ENCODE data around the gene ARMC8. TPM values are rescaled to one million over a fixed set of nuclear protein-coding genes. Genes with fewer than 3 reads are reported as not detected.
A peak's percentile ranks its signal among the peaks of the same experiment; 100 is the strongest.

The ARMC8 gene
- total and polyA plus RNA-seq, 12 donors = 17.3 to 103 (median 42.5) TPM

DNA sequence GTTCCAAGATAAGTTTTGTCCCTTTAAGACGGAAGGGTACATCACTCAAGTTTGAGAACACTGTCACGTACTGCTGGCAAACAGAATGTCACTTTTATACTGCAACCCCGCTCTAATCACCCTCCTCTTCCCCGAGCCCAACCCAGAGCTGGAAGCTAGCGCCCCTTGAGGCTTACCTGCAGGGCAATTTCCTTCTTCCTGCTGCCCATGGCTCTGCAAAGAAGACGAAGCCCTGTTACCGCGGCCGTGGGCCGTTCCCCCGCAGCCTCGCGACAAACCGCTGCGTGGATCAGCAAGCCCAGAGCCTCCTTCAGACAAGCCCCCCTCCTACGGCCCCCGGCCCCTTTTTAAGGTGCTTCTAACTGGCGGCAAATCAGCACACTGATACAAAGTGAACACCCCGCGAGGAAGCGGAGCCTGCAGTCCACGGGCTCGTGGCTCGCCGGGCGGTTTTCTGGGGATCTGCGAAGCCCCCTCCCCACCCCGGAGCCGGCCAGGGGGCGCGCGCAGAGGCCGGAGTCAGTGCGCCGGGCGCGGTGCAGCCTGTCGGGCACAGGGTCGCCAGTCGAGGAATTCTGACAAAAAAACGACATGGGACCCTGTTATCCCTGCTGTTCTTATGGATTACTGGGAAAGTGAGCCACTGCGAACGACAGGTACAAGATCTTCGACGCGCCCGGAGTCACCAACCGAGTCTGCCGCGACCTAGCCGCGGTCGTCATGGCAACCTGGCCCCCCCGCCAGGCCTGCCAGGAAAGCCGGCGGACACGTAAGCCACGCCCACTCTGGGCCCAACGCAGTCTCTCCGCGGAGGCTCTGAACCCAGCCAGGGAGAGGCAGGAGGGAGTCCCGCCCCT lies 142.3 kb downstream of the ARMC8 start, which contains the start of gene NME9:
TSS of gene NME9 (minus strand) at position 725 of the 857 bp plus-strand sequence. CDS start at position 209, 516 bp downstream.
- Histone ChIP-seq H3K27me3 (no peaks in the 10 kb centered on the region), H3K4me1 (replicated peaks in 1 of 2) (peaks cover 0 to 6% of the 10 kb centered on the region in 2 donors), H3K36me3 (replicated peaks in 1 of 2) (no peaks in the 10 kb centered on the region), H3K4me3 (peak within 1 kb of the TSS in 3 of 4 donors; percentile 15 to 64 (median 47)), H3K9me3 (replicated peaks in 1 of 3) (no peaks in the 10 kb centered on the region), H3K27ac (peak within 1 kb of the TSS in 4 of 5 donors; percentile 29 to 66 (median 57))
- intact Hi-C loops (cut with DNase I) = loop anchor here in 1 of 2 donors (5.0 to 10.0 kb wide), 2 partner anchors 88 to 145 kb away; partner anchors contain the start of gene ARMC8
- 0 to 1% (median 1%) methylated on average over 20 to 62 of the region's 62 CpGs for WGBS, 4 donors
- peak; percentile 93 to 97 (median 94) for DNase-seq
- peak in 1 of 2 donors; percentile 8 for TF ChIP-seq POLR2A (IDR thresholded peaks at IDR 0.05)
- TF ChIP-seq, protein P1, sequence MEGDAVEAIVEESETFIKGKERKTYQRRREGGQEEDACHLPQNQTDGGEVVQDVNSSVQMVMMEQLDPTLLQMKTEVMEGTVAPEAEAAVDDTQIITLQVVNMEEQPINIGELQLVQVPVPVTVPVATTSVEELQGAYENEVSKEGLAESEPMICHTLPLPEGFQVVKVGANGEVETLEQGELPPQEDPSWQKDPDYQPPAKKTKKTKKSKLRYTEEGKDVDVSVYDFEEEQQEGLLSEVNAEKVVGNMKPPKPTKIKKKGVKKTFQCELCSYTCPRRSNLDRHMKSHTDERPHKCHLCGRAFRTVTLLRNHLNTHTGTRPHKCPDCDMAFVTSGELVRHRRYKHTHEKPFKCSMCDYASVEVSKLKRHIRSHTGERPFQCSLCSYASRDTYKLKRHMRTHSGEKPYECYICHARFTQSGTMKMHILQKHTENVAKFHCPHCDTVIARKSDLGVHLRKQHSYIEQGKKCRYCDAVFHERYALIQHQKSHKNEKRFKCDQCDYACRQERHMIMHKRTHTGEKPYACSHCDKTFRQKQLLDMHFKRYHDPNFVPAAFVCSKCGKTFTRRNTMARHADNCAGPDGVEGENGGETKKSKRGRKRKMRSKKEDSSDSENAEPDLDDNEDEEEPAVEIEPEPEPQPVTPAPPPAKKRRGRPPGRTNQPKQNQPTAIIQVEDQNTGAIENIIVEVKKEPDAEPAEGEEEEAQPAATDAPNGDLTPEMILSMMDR (IDR thresholded peaks at IDR 0.05) = peak; percentile 37 to 59 (median 48)

DNA sequence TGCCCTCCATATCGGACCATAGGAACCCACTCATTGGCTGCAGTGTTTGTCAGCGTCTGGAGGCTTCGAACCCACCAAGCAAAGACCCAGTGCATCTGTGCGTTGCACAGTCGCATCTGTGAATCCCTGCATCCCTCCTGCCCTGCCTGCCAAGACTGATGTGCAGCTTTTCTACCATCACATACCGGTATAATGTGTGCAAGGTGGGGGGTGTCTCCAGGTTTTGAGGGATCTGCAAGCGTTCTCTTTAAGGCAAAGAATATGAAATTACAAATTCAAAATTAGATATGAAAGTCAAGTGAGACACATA lies 142.8 kb downstream of the ARMC8 start:
- intact Hi-C loops (cut with DNase I) = loop anchor here in 1 of 2 donors (5.0 to 10.0 kb wide), 2 partner anchors 87 to 145 kb away; partner anchors contain the start of gene ARMC8
- H3K4me3 ChIP-seq = peak overlapping the region in 1 of 4 donors; percentile 64
- H3K36me3 ChIP-seq (replicated peaks in 1 of 2) = no peaks in the 10 kb centered on the region
- WGBS, 4 donors = 4 to 11% (median 9%) methylated on average over 5 to 7 of the region's 7 CpGs
- no peaks in the 10 kb centered on the region for H3K27me3 ChIP-seq
- no peak for TF ChIP-seq POLR2A (IDR thresholded peaks at IDR 0.05)
- TF ChIP-seq, protein P1 (IDR thresholded peaks at IDR 0.05) = no peak
- H3K4me1 ChIP-seq (replicated peaks in 1 of 2) = peaks cover 0 to 6% of the 10 kb centered on the region in 2 donors
- DNase-seq = no peak
- H3K27ac ChIP-seq = peak overlapping the region in 3 of 5 donors; percentile 18 to 66 (median 48)
- H3K9me3 ChIP-seq (replicated peaks in 1 of 3) = no peaks in the 10 kb centered on the region

- Histone ChIP-seq H3K4me1 (replicated peaks in 1 of 2) (peaks cover 0 to 6% of the 10 kb centered on the region in 2 donors), H3K9me3 (replicated peaks in 1 of 3) (no peaks in the 10 kb centered on the region), H3K27ac (no peak overlapping the region), H3K27me3 (no peaks in the 10 kb centered on the region), H3K36me3 (replicated peaks in 1 of 2) (no peaks in the 10 kb centered on the region), H3K4me3 (no peak overlapping the region)
- intact Hi-C loops (cut with DNase I) = no loop called here
- TF ChIP-seq, protein P1 (IDR thresholded peaks at IDR 0.05) = peak in 1 of 6 experiments; percentile 10
- no peak for TF ChIP-seq POLR2A (IDR thresholded peaks at IDR 0.05)
- WGBS, 4 donors = 76 to 87% (median 85%) methylated on average over 6 of the region's 6 CpGs
- peak in 1 of 7 donors; percentile 33 for DNase-seq
Measured at GRCh38 chr3:138331143-138331894, 144.2 kb downstream of the ARMC8 start.
